HG02840 (cell line): ENCODE data around the gene ADAMTS9.

Source experiments
- ATAC-seq: cut with Tn5 transposase; IDR thresholded peaks from one replicate; pipeline ENCODE4 v1.9.1; 2021; ENCODE audit warnings: mild to moderate bottlenecking, moderate library complexity, moderate number of reproducible peaks; ENCODE audit not compliant: unreplicated experiment, low FRiP score

Gene ADAMTS9

GRCh38 chr3:64496786-64497490 is 190.9 kb downstream of the ADAMTS9 start:
- no peak for ATAC-seq

- no peak for ATAC-seq
These were observed 191.9 kb downstream of the ADAMTS9 start for GRCh38 chr3:64495781-64496334.

GRCh38 chr3:64495121-64495780 is 192.5 kb downstream of the ADAMTS9 start:
- ATAC-seq = no peak

GRCh38 chr3:64494526-64494925 is 193.3 kb downstream of the ADAMTS9 start:
- no peak for ATAC-seq

- ATAC-seq = no peak
These were observed 194.7 kb downstream of the ADAMTS9 start for GRCh38 chr3:64493149-64493548.

- ATAC-seq = no peak
These were observed 196.0 kb downstream of the ADAMTS9 start for GRCh38 chr3:64491843-64492242.

GRCh38 chr3:64490180-64490724 is 197.5 kb downstream of the ADAMTS9 start:
- ATAC-seq = no peak

- no peak for ATAC-seq
These were observed 198.3 kb downstream of the ADAMTS9 start for GRCh38 chr3:64489361-64490044.

GRCh38 chr3:64488939-64489338 is 198.9 kb downstream of the ADAMTS9 start:
- ATAC-seq = no peak

GRCh38 chr3:64484289-64484992 is 203.4 kb downstream of the ADAMTS9 start:
- ATAC-seq = peak; percentile 94

GRCh38 chr3:64483467-64483866 is 204.3 kb downstream of the ADAMTS9 start:
- no peak for ATAC-seq

GRCh38 chr3:64475037-64475436 is 212.8 kb downstream of the ADAMTS9 start:
- ATAC-seq = no peak

- ATAC-seq = no peak
These were observed 214.3 kb downstream of the ADAMTS9 start for GRCh38 chr3:64473466-64473865.

- no peak for ATAC-seq
These were observed 217.4 kb downstream of the ADAMTS9 start for GRCh38 chr3:64470436-64470835.

- ATAC-seq = no peak
These were observed 220.4 kb downstream of the ADAMTS9 start for GRCh38 chr3:64467255-64467944.
